HG02852 (cell line): ENCODE data around the gene RPL13.
"Not testable (repeated sequence)": the region's sequence is repeated elsewhere in the genome, so short reads cannot be mapped to it uniquely, and the experiment has no call there.

ENCODE experiments used
- ATAC-seq: cut with Tn5 transposase; IDR thresholded peaks from one replicate; pipeline ENCODE4 v1.9.1; 2021; ENCODE audit warnings: mild to moderate bottlenecking, moderate library complexity; ENCODE audit not compliant: unreplicated experiment

Gene RPL13

DNA sequence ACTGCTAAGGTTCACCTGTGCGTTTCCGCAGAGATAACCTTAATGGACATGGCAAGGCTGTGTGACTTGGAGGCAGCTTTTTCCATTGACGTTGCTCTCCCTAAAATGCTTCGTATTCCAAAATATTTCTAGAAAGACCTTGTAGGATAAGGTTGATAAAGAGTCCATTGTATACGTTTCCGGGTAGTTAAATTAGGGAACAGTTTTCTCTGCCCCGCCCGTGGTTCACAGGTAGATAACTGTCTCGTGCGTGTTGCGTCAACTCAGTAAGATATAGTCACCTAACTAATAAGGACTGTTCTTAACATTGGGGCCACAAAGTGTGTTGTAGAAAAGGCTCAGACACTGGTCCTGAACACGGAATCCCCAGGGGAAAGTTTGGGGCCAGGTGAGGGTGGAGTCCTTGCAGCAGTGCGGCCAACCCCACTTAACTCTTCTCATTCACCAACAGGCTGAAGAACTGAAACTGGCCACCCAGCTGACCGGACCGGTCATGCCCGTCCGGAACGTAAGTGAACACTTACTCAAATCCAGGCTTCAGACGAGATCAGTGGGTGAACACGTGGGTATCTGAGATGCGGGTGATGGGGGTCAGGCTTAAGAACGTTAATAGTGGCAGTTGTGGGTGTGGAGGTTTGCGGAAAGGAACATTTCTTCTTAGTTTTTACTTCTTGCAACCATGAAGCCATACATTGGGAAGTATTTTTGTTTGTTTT, 1.6 kb downstream of the RPL13 start:
- ATAC-seq, result no peak

DNA sequence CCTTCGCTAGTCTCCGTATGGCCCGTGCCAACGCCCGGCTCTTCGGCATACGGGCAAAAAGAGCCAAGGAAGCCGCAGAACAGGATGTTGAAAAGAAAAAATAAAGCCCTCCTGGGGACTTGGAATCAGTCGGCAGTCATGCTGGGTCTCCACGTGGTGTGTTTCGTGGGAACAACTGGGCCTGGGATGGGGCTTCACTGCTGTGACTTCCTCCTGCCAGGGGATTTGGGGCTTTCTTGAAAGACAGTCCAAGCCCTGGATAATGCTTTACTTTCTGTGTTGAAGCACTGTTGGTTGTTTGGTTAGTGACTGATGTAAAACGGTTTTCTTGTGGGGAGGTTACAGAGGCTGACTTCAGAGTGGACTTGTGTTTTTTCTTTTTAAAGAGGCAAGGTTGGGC, 2.5 kb downstream of the RPL13 start:
- no peak for ATAC-seq

DNA sequence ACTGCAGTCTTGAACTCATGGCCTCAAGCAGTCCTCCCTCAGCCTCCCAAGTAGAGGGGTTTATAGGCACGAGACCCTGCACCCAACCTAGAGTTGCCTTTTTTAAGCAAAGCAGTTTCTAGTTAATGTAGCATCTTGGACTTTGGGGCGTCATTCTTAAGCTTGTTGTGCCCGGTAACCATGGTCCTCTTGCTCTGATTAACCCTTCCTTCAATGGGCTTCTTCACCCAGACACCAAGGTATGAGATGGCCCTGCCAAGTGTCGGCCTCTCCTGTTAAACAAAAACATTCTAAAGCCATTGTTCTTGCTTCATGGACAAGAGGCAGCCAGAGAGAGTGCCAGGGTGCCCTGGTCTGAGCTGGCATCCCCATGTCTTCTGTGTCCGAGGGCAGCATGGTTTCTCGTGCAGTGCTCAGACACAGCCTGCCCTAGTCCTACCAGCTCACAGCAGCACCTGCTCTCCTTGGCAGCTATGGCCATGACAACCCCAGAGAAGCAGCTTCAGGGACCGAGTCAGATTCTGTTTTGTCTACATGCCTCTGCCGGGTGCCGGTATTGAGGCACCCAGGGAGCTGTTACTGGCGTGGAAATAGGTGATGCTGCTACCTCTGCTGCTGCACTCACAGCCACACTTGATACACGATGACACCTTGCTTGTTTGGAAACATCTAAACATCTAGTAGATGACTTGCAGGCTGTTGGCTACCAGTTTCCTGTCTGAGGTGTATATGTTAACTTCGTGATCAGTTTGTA, 3.3 kb downstream of the RPL13 start:
- ATAC-seq, result no peak

DNA sequence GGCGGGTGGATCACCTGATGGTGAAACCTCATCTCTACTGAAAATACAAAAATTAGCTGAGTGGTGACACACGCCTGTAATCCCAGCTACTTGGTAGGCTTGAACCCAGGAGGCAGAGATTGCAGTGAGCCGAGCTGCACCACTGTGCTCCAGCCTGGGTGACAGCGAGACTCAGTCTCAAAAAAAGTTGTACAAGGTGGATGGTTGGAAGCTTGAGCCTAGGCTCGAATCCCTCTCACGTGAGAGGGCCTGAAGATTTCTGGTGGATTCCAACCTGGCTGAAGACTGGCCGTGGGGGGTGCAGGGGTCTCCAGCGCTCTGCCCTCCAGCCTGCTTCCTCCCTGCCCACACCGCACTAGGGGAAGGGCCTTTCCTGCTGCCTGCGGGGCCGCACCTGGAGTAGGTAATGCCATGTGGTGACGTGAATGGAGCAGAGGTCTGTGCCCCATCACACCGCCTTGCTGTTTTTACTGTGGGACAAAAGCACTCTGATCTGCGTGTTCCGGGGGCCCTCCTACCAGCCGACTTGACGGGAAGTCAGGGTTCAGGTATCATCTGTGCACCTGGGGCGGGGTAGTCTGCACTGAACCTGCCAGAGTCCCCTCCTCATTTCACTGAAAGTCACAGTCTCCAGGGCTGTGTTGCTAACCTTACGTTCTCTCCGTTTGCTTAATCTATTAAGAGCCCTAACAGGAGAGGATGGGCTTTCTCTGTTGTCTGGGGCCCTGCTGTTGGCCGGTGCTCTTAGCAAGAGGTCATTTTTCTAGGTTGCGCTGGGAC, 4.2 kb downstream of the RPL13 start:
- ATAC-seq, result no peak

DNA sequence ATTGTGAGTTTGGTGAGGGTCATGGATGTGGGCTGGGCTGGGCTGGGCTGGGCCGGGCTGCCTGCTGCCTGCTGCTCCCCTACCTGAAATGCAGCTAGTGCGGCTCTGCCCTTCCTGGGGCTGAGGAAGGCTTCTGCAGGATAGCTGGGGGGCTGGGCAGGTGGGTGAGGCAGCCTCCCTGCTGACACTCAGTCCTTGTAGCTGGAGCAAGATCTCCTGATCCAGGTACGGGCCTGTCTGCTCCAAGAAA, 4.7 kb downstream of the RPL13 start:
- no peak for ATAC-seq

DNA sequence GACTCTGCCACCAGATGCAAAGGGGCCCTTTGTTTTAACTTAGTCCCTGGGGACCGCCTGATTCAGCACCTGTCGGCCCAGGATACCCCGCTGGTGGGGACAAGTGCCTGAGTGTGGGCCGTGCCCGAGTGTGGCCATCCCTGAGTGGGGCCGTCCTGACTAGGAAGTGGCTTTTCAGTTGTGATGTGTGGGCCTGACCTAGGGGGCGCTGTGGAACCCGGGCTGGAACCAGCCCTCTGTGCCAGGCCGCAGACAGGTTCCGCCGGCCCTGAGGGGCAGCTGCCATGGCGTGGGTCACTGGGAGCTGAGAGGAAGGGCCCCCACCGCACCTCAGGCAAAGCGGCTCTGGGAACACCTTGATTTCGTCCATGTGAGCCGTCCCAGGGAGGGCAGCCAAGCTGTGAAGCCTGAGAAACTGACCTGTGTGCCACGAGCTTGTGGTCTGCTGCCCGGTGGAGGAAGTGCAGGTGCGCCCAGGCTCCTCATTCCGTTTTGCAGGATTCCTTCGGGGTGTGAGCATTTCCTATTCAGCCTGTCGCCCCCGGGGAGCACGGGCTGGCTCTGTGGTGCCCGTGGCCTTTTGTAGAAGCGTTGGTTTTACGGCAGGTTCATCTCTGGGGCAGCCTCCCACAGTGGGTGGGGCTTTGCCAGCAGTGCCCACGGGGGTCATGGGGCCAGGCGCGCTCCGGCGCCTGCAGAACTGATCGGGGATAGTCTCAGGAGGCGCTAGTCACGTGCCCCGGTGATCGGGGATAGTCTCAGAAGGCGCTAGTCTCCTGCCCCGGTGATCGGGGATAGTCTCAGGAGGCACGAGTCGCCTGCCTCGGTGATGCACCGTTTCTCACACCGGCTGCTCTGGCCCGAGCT, 5.3 kb downstream of the RPL13 start:
- ATAC-seq, result no peak

DNA sequence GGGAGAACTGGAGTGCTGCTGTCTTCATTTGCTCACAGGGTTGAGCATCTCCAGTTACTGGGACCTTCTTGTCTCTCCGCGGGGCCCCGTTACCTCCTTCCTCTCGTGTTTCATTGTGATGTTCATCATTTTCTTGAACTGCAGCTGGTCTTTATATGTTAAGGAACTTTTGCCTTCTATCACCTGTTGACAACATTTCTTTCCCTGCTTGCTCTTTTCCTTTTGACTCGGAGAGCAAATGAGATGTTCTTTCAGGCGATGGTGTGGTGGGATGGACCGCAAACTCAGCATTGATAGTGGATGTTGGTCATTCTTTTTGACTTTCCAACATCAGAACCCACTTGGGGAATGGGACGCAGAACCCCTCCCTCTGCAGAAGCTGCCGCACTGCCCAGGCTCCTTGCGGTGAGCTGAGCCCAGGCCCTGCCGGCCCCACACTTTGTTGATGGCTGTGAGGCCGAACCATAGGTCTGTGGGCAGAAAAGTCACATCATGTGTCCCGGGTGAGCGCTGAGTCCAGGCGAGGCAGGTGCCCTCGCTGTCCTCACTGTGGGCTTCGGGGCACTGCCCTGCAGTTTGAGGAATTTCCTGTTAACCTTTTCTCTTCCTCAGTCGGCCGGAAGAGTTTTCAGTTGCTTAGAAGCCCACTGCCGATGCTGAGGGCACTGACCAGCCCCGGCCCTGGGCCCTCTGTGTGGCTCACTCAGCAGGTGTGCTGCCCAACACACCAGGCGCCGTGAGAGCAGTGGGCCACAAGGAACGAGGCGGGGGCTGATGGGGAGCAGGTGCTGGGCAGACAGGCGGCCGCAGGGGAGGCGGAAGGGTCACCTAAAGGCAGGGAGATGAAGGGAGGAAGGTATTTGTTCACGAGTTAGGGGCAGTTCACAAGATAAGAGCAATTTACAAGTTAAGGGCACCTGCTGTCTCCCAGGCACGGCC, 7.4 kb downstream of the RPL13 start:
- no peak for ATAC-seq

DNA sequence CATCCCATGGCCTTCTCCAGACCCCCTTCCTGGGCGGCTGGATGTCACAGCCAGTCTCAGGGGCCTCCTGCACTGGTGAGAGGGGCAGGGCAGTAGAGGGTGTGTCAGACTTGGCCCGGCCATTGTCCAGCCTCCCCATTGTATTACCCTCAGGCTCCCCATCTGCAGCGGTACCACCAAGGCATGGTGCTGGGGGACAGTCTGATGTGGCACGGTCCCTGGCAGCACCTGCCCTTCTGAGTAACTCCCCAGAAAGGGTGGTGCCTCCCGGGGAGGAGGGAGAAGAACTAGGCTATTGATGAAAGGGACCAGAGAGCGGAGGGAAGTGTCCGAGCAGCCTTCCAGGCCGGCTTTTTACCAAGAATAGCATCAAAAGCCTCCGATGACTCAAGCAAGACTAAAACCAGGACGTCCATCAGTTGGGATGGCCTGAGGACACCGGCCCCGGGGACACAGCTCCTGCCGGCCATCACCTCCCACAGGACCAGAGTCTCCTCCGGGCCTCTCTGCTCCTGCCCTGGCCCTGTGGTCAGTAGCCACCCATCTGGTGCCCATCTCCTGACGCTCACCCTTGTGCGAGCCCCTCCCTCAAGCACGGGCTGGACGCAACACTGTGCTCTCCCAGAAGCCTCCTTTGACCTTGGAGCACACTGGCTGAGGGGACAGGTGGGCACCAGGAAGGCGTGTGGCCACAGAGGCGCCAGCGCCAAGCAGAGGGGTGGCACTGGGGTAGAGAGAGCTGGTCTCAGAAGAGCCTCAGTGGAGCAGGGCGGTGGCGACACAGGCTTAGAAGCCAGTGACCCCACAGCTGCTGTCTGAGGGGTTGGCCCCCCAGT, 9.2 kb downstream of the RPL13 start:
- no peak for ATAC-seq

DNA sequence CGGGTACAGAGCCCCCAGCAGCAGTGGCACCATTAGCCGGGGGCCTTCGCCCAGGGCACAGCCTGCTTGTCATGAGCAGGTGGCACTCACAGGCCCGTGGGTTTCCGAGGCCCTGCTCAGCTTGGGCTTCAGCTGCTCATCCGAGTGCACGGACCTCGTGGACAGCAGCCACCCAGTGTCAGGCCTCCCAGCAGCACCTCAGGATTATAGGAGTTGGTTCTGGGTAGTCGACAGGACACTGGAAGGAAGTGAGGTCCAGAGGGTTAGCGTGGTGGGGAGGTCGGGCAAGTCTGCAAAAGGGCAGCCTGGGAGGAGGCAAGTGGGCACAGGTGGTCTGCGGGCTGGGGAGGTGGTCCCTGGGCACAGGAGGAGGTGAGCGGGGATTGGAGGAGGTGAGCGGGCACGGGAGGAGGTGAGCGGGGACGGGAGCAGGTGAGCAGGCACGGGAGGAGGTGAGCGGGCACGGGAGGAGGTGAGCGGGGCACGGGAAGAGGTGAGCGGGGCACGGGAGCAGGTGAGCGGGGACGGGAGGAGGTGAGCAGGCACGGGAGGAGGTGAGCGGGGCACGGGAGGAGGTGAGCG, 10.0 kb downstream of the RPL13 start:
- no peak for ATAC-seq

DNA sequence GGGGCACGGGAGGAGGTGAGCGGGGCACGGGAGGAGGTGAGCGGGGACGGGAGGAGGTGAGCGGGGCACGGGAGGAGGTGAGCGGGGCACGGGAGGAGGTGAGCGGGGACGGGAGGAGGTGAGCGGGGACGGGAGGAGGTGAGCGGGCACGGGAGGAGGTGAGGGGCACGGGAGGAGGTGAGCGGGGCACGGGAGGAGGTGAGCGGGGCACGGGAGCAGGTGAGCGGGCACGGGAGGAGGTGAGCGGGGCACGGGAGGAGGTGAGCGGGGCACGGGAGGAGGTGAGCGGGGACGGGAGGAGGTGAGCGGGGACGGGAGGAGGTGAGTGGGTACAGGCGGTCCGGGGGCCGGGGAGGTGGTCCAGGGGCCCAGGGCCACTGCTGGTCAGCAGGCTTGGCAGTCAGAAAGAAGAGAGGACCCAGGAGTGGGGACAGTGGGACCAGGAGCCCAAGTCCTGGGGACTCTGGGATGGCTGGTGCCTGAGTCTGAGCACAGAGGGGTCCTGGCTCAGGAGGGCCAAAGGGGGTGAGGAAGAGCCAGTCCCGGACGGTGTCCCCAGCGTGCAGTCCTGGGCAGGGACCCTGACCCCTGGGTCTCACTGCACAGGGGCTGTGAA, 10.6 kb downstream of the RPL13 start:
- ATAC-seq, result not testable (repeated sequence)

DNA sequence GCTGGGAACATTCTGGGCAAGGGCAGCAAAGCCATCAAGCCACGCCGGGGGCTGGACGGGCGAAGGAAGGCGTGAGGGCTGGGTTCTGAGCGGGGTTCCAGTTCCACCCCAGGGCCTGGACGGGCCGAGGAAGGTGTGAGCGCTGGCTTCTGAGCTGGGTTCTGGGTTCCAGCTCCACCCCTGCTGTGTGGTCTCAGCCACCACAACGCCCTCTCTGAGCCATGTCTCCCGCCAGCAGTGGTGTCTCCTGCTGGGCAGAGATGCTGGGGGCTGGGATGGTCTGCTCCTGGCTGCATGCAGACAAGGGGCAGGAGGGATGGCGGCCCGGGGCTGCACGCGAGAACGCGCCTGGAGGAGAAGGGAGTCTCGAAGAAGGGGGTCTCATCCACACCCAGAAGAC, 11.2 kb downstream of the RPL13 start:
- no peak for ATAC-seq

DNA sequence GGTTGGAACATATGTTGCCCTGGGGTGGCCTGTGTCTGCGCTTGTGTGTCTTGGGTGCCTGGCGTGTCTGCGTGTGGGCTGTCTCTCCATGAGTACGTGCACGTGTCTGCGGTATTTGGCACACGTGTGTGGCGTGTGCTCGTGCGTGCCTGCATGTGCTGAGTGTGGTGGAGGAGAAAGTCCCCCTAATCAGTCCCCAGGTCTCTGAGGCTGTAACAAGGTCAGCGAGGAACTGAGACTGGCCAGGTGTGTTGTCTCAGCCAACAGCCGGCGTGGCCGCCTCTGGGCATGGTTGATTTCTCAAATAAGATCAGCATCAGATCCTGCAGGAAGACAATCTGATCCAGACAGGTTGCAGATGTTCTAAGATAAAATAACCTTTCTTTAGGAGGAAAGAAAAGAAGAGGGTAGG, 11.6 kb downstream of the RPL13 start:
- ATAC-seq, result no peak

DNA sequence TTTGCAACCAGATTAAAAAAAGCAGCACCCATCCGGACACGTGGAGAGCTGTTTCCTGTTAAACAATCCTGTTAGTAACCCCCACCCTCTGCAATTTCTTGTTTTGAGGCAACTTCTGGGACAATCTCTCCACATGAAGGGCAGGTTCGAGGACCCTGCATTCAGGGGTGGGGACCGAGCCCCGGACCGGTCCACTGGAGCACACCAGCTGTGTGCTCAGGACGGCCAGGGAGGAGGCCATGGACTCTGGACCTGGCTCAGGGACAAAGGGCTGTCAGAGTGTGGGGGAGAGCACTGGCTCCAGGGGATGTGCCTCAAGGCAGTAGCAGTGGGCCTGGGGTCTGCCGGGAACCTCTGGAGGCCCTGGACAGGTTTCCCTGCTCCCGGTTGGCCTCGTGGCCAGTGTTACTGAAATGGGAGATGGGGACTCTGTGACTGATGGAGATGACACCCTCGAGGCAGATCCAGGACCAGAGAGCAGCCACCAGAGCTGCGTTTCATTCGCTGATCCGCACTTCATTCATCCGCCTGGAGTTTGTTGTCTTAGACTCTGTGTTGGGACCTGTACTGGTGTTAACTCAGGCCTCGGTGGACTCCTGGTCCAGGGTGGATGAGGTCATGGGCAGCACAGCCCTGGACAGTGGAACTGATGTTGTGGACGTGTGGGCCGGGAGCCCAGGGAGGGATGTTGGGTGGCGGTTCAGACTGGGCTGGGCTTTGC, 12.2 kb downstream of the RPL13 start:
- no peak for ATAC-seq

DNA sequence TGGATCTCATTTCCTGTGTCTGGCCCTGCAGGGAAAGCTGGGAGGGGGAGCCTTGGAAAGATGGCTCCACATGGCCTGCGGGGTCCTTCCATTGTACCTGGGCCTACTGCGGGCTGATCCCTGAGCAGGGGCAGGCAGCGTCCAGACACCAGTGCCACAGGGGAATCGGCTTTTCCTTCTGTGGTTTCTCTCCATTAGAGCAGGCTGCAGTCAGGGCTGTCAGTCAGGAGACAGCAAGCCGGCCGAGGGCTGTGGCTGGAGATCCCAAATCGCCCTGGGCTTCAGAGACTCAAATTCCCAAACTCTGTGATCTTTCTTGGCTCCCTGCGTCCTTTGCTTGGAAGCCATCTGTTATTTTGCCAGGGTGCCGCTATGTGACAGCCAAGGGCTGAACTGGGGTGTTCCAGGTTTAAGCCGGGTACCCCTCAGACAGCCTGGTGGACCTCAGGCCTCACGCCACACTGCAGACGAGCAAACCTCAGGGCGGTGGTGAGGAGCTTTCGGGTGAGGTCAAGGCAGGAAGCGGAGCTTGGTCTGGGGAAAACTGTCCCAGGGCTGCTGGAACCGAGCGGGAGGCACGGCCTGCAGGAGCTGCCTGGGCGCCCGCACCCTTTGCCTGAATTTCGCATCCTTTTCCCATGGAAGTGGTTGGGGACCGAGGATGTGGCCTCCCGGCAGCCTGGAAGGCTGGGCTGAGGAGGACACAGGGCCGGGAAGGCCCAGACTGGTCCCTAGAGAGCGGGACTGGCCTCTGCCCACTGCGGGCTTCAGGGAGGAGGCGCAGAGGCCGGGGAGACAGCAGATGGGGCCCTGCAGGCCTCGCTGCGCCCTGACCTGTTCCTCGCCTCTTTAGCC, 13.6 kb downstream of the RPL13 start:
- ATAC-seq, result no peak

DNA sequence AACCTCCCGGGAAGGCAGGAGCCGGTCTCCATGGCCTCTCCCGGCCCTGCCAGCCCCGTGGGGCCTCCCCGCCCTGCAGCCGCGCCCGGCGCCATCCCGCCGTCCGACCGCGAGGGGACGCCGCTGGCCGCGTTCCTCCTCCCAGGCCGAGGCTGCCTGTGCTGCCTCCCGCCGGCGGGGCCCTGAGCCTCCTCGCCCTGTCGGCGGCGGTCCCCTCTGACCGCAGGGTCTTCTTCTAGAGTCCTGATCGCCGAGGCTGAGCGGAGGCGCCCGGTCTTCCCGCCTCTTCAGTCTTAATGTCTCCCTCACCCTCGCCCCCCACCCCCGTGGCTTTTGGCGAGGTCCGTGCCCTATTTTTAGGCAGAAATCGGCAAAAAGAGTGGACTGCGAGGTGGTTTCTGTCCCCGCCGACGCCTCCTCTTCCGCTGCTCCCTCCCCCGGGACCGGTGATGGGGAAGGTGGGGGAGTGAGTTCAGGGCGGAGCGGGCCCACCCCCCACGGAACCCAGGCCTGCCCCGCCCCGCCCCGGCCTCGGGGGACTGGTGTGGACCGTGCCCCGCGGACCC, 14.3 kb downstream of the RPL13 start:
- ATAC-seq, result no peak
